ENCODE data around the gene STXBP6. TPM values are rescaled to one million over a fixed set of nuclear protein-coding genes. Genes with fewer than 3 reads are reported as not detected.
A peak's percentile ranks its signal among the peaks of the same experiment; 100 is the strongest.

STXBP6 gene
- total and polyA plus RNA-seq, 2 of the 13 experiments (the other 11 are each of a cell fraction or from before 2014, with no cell fraction given): 35.3 to 42.8 TPM

- TF ChIP-seq HMGXB3 (CRISPR knock-in tag; IDR thresholded peaks at IDR 0.05; ENCODE audit: borderline replicate concordance) (0 out of 2 replicates have a peak, but pooled peaks have one; percentile 59), TCF7 (IDR thresholded peaks at IDR 0.05; ENCODE audit: low read depth) (peak; percentile 81), ZNF891 (CRISPR knock-in tag; IDR thresholded peaks at IDR 0.05) (no peak), ZNF468 (CRISPR knock-in tag; IDR thresholded peaks at IDR 0.05) (no peak), SUZ12 (IDR thresholded peaks at IDR 0.05; ENCODE audit: low read depth, low read length) (no peak), MEF2D (CRISPR knock-in tag; IDR thresholded peaks at IDR 0.05) (peak; percentile 89), ZSCAN9 (CRISPR knock-in tag; IDR thresholded peaks at IDR 0.05; ENCODE audit: borderline replicate concordance) (peak; percentile 20; the same call in 1 of the 2 replicates), EEA1 (CRISPR knock-in tag; IDR thresholded peaks at IDR 0.05; ENCODE audit: borderline replicate concordance) (no peak), SPEN (CRISPR knock-in tag; IDR thresholded peaks at IDR 0.05; ENCODE audit: low read depth) (no peak), RFXAP (CRISPR knock-in tag; IDR thresholded peaks at IDR 0.05; ENCODE audit: borderline replicate concordance) (no peak), XBP1 (CRISPR knock-in tag; IDR thresholded peaks at IDR 0.05) (no peak), IRF9 (CRISPR knock-in tag; IDR thresholded peaks at IDR 0.05; ENCODE audit: borderline replicate concordance) (no peak), TMF1 (CRISPR knock-in tag; IDR thresholded peaks at IDR 0.05; ENCODE audit: low read depth) (no peak), ADNP (CRISPR knock-in tag; IDR thresholded peaks at IDR 0.05) (no peak)
- TF ChIP-seq, protein P1, sequence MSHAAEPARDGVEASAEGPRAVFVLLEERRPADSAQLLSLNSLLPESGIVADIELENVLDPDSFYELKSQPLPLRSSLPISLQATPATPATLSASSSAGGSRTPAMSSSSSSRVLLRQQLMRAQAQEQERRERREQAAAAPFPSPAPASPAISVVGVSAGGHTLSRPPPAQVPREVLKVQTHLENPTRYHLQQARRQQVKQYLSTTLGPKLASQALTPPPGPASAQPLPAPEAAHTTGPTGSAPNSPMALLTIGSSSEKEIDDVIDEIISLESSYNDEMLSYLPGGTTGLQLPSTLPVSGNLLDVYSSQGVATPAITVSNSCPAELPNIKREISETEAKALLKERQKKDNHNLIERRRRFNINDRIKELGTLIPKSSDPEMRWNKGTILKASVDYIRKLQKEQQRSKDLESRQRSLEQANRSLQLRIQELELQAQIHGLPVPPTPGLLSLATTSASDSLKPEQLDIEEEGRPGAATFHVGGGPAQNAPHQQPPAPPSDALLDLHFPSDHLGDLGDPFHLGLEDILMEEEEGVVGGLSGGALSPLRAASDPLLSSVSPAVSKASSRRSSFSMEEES (CRISPR knock-in tag; IDR thresholded peaks at IDR 0.05): peak; percentile 79
- TF ChIP-seq, protein P2, sequence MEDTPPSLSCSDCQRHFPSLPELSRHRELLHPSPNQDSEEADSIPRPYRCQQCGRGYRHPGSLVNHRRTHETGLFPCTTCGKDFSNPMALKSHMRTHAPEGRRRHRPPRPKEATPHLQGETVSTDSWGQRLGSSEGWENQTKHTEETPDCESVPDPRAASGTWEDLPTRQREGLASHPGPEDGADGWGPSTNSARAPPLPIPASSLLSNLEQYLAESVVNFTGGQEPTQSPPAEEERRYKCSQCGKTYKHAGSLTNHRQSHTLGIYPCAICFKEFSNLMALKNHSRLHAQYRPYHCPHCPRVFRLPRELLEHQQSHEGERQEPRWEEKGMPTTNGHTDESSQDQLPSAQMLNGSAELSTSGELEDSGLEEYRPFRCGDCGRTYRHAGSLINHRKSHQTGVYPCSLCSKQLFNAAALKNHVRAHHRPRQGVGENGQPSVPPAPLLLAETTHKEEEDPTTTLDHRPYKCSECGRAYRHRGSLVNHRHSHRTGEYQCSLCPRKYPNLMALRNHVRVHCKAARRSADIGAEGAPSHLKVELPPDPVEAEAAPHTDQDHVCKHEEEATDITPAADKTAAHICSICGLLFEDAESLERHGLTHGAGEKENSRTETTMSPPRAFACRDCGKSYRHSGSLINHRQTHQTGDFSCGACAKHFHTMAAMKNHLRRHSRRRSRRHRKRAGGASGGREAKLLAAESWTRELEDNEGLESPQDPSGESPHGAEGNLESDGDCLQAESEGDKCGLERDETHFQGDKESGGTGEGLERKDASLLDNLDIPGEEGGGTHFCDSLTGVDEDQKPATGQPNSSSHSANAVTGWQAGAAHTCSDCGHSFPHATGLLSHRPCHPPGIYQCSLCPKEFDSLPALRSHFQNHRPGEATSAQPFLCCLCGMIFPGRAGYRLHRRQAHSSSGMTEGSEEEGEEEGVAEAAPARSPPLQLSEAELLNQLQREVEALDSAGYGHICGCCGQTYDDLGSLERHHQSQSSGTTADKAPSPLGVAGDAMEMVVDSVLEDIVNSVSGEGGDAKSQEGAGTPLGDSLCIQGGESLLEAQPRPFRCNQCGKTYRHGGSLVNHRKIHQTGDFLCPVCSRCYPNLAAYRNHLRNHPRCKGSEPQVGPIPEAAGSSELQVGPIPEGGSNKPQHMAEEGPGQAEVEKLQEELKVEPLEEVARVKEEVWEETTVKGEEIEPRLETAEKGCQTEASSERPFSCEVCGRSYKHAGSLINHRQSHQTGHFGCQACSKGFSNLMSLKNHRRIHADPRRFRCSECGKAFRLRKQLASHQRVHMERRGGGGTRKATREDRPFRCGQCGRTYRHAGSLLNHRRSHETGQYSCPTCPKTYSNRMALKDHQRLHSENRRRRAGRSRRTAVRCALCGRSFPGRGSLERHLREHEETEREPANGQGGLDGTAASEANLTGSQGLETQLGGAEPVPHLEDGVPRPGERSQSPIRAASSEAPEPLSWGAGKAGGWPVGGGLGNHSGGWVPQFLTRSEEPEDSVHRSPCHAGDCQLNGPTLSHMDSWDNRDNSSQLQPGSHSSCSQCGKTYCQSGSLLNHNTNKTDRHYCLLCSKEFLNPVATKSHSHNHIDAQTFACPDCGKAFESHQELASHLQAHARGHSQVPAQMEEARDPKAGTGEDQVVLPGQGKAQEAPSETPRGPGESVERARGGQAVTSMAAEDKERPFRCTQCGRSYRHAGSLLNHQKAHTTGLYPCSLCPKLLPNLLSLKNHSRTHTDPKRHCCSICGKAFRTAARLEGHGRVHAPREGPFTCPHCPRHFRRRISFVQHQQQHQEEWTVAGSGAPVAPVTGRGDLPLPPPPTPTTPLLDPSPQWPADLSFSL (CRISPR knock-in tag; IDR thresholded peaks at IDR 0.05): no peak
Measured at GRCh38 chr14:25034803-25035681, 14.9 kb downstream of the STXBP6 start (continued).

Measured in HepG2 (cell line).